AG04450 (cell line): ENCODE results near the gene WDR18. TPM values are rescaled to one million over a fixed set of nuclear protein-coding genes. Genes with fewer than 3 reads are reported as not detected.
A peak's percentile ranks its signal among the peaks of the same experiment; 100 is the strongest.

Source experiments
- CTCF ChIA-PET: fragments of 300-600, 350-600 bp; formaldehyde crosslinking; extraction: SDS; loops from one replicate; lab custom pipeline; 2022; ENCODE audit warnings: antibody characterized with exemption, inconsistent platforms; lab: Charles Lee
- POLR2A ChIA-PET: fragments of 350-600 bp; formaldehyde crosslinking; extraction: SDS; loops from one replicate; lab custom pipeline; 2021; ENCODE audit warnings: antibody characterized with exemption, inconsistent platforms; lab: Yijun Ruan, JAX
- DNase-seq: peaks from one replicate; pipeline ENCODE4 v3.0.0-alpha.2; 2011; ENCODE audit warnings: low read depth, low spot score
- H3K27ac ChIP-seq: one replicate; pipeline ENCODE4 v1.5.1; 2012; ENCODE audit warnings: low read depth, low read length, control low read depth
- H3K27me3 ChIP-seq: one replicate; pipeline ENCODE4 v1.6.0; 2012; ENCODE audit warnings: low read length; ENCODE audit not compliant: control insufficient read depth, insufficient read depth
- H3K4me3 ChIP-seq: 2 replicates; pipeline ENCODE4 v1.5.1; 2011; ENCODE audit warnings: mild to moderate bottlenecking, low read depth, low read length, control low read depth
- H3K9me3 ChIP-seq: 2 replicates; pipeline ENCODE4 v1.5.1; 2012; ENCODE audit warnings: low read length; ENCODE audit not compliant: control insufficient read depth, insufficient read depth
- CTCF ChIP-seq: IDR thresholded peaks from 2 replicates; pipeline ENCODE4 v1.5.1; 2011; ENCODE audit warnings: low read depth, low read length, control low read depth, inconsistent platforms
- polyA plus RNA-seq: library from polyadenylated mRNA; depleted of rRNA; stranded (reverse); fragments of >200 nt; gene quantifications from 2 replicates; pipeline ENCODE4 v1.2.3, GENCODE V29; 2011

Gene WDR18
- polyA plus RNA-seq, 1 experiment: 24.5 TPM

DNA sequence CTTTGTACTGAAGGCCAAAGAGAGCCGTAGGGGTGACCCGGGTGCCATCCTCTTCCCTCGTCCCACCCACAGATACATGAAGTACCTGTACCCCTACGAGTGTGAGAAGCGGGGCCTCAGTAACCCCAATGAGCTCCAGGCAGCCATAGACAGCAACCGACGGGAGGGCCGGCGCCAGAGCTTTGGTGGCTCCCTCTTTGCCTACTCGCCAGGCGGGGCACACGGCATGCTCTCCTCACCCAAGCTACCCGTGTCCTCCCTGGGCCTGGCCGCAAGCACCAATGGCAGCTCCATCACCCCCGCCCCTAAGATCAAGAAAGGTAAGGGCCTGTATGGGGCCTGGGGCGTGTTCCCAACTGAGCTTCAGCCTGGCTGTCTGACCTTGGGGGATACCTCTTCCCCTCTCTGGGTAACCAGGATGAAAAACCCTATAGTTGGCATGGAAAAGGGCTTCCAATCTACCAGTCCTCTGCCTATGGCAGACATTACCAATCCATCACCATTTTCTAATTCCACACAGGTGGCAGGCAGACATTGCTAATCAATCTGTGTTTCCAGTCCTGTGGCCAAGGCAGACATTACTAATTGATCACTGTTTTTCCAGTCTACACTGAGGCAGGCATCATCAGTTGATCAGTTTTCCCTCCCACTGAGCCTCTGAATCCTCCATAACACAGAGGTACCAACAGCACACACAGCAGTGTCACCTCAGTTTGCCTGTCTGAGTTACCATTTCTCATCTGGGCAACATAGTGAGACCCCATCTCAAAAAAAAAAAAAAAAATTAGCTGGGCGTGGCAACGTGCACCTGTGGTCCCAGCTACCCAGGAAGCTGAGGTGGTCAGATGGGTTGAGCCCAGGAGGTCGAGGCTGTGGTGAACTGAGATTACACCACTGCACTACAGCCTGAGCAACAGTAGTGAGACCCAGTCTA lies 19.1 kb upstream of the WDR18 start:
- no peaks in the 10 kb centered on the region for H3K27me3 ChIP-seq
- H3K4me3 ChIP-seq: no peak overlapping the region
- no peak for TF ChIP-seq CTCF
- peaks cover 23% of the 10 kb centered on the region for H3K9me3 ChIP-seq
- ChIA-PET CTCF (interaction anchor here (0.5 kb wide), 1 partner anchor 96 kb away, joined by 4 read pairs; no protein-coding TSS in a partner anchor), POLR2A (interaction anchor here (0.8 kb wide), 1 partner anchor 16 kb away, joined by 5 read pairs; no protein-coding TSS in a partner anchor)
- DNase-seq: no peak
- no peak overlapping the region for H3K27ac ChIP-seq

DNA sequence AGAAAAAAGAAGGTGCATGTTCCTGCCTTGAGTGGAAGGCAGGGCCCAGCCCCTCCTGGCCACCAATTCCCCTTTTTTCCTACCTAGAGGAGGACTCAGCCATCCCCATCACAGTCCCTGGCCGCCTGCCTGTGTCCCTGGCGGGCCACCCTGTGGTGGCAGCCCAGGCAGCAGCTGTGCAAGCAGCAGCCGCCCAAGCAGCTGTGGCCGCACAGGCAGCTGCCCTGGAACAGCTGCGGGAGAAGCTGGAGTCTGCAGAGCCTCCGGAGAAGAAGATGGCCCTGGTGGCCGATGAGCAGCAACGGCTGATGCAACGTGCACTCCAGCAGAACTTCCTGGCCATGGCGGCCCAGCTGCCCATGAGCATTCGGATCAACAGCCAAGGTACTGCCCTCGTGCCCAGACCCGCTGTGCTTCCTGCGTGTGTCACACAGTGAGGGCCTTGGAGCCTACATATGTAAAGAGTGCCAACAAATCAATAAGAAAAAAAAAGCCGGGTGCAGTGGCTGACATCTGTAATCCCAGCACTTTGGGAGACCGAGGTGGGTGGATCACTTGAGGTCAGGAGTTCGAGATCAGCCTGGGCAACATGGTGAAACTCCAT lies 17.6 kb upstream of the WDR18 start:
- peaks cover 33% of the 10 kb centered on the region for H3K9me3 ChIP-seq
- no peak for DNase-seq
- ChIA-PET CTCF (no interaction called here), POLR2A (interaction anchor here (0.5 kb wide), 1 partner anchor 9 kb away, joined by 3 read pairs; no protein-coding TSS in a partner anchor)
- H3K27ac ChIP-seq: no peak overlapping the region
- H3K4me3 ChIP-seq: no peak overlapping the region
- no peak for TF ChIP-seq CTCF
- no peaks in the 10 kb centered on the region for H3K27me3 ChIP-seq

GRCh38 chr19:970695-971094 lies 13.4 kb upstream of the WDR18 start:
- TF ChIP-seq CTCF: peak; percentile 70
- Histone ChIP-seq H3K9me3 (peaks cover 19% of the 10 kb centered on the region), H3K4me3 (no peak overlapping the region), H3K27me3 (no peaks in the 10 kb centered on the region), H3K27ac (no peak overlapping the region)
- ChIA-PET CTCF (interaction anchor here (0.6 to 1.2 kb wide), 3 partner anchors 11 to 48 kb away, joined by 3 to 6 read pairs (median 5); no protein-coding TSS in a partner anchor), POLR2A (no interaction called here)
- no peak for DNase-seq

DNA sequence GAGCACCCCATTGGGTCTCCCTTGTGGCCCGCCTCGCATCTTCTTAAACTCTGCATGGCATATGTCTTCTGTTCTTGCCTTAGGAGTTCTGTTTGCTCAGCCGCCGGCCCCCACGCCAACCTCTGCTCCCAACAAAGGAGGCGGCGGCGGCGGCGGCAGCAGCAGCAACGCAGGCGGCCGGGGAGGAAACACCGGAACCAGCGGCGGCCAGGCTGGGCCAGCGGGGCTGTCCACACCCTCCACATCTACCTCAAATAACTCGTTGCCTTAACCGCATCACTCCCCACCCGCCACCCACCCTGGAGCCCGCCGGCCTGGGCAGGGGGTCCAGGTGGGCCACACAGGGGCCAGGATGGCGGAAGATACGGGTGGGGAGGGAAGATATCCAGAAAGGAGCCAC lies 12.3 kb upstream of the WDR18 start:
- no peak for DNase-seq
- ChIA-PET POLR2A (no interaction called here), CTCF (no interaction called here)

More for the DNA sequence above, 12.3 kb upstream of the WDR18 start:
- TF ChIP-seq CTCF: no peak
- H3K4me3 ChIP-seq: no peak overlapping the region
- H3K27me3 ChIP-seq: no peaks in the 10 kb centered on the region
- peaks cover 14% of the 10 kb centered on the region for H3K9me3 ChIP-seq
- no peak overlapping the region for H3K27ac ChIP-seq
